ENCODE results near the gene FAM110D.

FAM110D gene

DNA sequence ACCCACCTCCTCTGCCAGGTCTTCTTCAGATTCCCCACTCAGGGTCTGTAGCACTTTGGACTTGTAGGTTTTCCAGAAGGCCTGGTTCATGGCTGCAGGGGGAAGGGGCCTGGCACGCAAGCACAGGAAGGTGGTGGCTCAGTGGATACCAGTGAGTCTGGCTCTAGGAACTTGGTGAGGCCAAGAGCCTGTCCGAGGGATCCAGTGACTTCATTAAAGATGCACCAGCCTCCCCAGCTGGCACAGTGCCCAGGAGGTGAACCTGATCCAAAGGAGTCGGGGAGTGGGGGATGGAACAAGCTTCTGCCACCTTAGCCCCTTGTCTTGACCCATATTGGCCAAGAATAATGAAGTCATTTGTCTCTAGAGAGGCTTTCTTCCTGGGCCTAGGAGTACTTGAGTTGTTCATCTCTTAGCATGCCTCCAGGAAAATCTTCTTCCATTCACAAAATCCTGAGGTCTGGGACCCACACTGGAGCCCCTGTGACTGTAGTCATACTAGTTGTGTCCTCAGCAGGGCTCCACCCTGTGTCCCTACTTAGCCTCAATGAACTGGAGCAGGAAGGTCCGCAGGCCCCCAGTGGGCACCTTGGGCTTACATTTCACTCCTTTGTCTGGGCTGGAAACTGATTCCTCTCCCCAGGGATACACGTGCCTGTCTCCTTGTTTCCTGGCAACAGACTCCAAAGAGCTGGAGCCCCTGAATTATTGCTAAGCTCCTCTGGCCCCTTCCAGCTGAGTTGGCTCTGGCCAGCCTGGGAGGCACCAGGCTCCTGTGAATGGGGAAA, 9.7 kb downstream of the FAM110D start, which contains the start of gene C1orf232:
Gene C1orf232 (minus strand): TSS at position 554 of the 788 bp plus-strand sequence. CDS start 464 bp downstream, at position 90.
- no peak for TF ChIP-seq REST (IDR thresholded peaks at IDR 0.05; ENCODE audit: low read depth)
- TF ChIP-seq ZBTB7A (IDR thresholded peaks at IDR 0.05; ENCODE audit: low read depth), result 0 out of 2 replicates have a peak, but pooled peaks have one; percentile 10
- TF ChIP-seq EGR1 (IDR thresholded peaks at IDR 0.05), result no peak
- TF ChIP-seq CREB1 (IDR thresholded peaks at IDR 0.05; ENCODE audit: low read depth), result no peak
- no peak for TF ChIP-seq TAF1 (IDR thresholded peaks at IDR 0.05; ENCODE audit: low read depth)
- no peak for TF ChIP-seq YY1 (IDR thresholded peaks at IDR 0.05; ENCODE audit: low read depth)
- no peak for TF ChIP-seq FOXM1 (IDR thresholded peaks at IDR 0.05; ENCODE audit: borderline replicate concordance, low read depth)
- TF ChIP-seq NFIC (IDR thresholded peaks at IDR 0.05), result peak; percentile 46; the same call in 1 of the 2 replicates

GRCh38 chr1:26169198-26169554, 10.3 kb downstream of the FAM110D start:
- TF ChIP-seq YY1 (IDR thresholded peaks at IDR 0.05; ENCODE audit: low read depth), result no peak

- peak; percentile 56; the same call in 1 of the 2 replicates for TF ChIP-seq TCF12 (IDR thresholded peaks at IDR 0.05; ENCODE audit: low read depth)
- 0 out of 2 replicates have a peak, but pooled peaks have one; percentile 13 for TF ChIP-seq TEAD4 (IDR thresholded peaks at IDR 0.05)
- 0 out of 2 replicates have a peak, but pooled peaks have one; percentile 8 for TF ChIP-seq YY1 (IDR thresholded peaks at IDR 0.05; ENCODE audit: low read depth)
- peak; percentile 67; the same call in 1 of the 2 replicates for TF ChIP-seq TAF1 (IDR thresholded peaks at IDR 0.05; ENCODE audit: low read depth)
- TF ChIP-seq, protein P1, sequence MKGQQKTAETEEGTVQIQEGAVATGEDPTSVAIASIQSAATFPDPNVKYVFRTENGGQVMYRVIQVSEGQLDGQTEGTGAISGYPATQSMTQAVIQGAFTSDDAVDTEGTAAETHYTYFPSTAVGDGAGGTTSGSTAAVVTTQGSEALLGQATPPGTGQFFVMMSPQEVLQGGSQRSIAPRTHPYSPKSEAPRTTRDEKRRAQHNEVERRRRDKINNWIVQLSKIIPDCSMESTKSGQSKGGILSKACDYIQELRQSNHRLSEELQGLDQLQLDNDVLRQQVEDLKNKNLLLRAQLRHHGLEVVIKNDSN (IDR thresholded peaks at IDR 0.05), result peak; percentile 71
- TF ChIP-seq NFIC (IDR thresholded peaks at IDR 0.05), result peak; percentile 36; the same call in 1 of the 2 replicates
- TF ChIP-seq FOXM1 (IDR thresholded peaks at IDR 0.05; ENCODE audit: borderline replicate concordance, low read depth), result no peak
- TF ChIP-seq CREB1 (IDR thresholded peaks at IDR 0.05; ENCODE audit: low read depth), result peak; percentile 97
- peak; percentile 47 for TF ChIP-seq RAD21 (IDR thresholded peaks at IDR 0.05; ENCODE audit: low read depth)
- no peak for TF ChIP-seq EP300 (IDR thresholded peaks at IDR 0.05; ENCODE audit: borderline replicate concordance)
- TF ChIP-seq MAX (IDR thresholded peaks at IDR 0.05), result peak; percentile 98
- no peak for TF ChIP-seq CEBPB (IDR thresholded peaks at IDR 0.05)
- TF ChIP-seq EGR1 (IDR thresholded peaks at IDR 0.05), result no peak
These were observed 11.0 kb downstream of the FAM110D start, which contains the start of gene ZNF593 for GRCh38 chr1:26169669-26170471. ZNF593 (plus strand) TSS chr1:26169908; CDS start chr1:26169984, 76 bp downstream.

DNA sequence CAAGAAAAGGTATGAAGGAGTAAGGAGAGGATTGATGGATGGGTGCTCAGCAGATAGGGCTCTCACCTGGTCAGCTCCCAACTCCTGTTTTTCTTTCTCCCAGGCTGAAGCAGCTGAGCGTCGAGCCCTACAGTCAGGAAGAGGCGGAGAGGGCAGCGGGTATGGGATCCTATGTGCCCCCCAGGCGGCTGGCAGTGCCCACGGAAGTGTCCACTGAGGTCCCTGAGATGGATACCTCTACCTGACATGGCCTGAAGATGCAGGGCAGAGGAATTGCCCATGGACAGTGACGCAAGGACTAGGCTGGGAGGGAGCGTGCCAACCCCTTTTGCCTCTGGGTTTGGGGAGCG, 11.6 kb downstream of the FAM110D start:
- TF ChIP-seq CEBPB (IDR thresholded peaks at IDR 0.05) (no peak), ZBTB7A (IDR thresholded peaks at IDR 0.05; ENCODE audit: low read depth) (no peak), TEAD4 (IDR thresholded peaks at IDR 0.05) (no peak), YY1 (IDR thresholded peaks at IDR 0.05; ENCODE audit: low read depth) (no peak), TCF12 (IDR thresholded peaks at IDR 0.05; ENCODE audit: low read depth) (no peak), EGR1 (IDR thresholded peaks at IDR 0.05) (no peak), MAX (IDR thresholded peaks at IDR 0.05) (no peak), NFIC (IDR thresholded peaks at IDR 0.05) (no peak), FOXM1 (IDR thresholded peaks at IDR 0.05; ENCODE audit: borderline replicate concordance, low read depth) (no peak), REST (IDR thresholded peaks at IDR 0.05; ENCODE audit: low read depth) (no peak), CREB1 (IDR thresholded peaks at IDR 0.05; ENCODE audit: low read depth) (no peak), EP300 (IDR thresholded peaks at IDR 0.05; ENCODE audit: borderline replicate concordance) (no peak), TAF1 (IDR thresholded peaks at IDR 0.05; ENCODE audit: low read depth) (no peak), RAD21 (IDR thresholded peaks at IDR 0.05; ENCODE audit: low read depth) (no peak)

DNA sequence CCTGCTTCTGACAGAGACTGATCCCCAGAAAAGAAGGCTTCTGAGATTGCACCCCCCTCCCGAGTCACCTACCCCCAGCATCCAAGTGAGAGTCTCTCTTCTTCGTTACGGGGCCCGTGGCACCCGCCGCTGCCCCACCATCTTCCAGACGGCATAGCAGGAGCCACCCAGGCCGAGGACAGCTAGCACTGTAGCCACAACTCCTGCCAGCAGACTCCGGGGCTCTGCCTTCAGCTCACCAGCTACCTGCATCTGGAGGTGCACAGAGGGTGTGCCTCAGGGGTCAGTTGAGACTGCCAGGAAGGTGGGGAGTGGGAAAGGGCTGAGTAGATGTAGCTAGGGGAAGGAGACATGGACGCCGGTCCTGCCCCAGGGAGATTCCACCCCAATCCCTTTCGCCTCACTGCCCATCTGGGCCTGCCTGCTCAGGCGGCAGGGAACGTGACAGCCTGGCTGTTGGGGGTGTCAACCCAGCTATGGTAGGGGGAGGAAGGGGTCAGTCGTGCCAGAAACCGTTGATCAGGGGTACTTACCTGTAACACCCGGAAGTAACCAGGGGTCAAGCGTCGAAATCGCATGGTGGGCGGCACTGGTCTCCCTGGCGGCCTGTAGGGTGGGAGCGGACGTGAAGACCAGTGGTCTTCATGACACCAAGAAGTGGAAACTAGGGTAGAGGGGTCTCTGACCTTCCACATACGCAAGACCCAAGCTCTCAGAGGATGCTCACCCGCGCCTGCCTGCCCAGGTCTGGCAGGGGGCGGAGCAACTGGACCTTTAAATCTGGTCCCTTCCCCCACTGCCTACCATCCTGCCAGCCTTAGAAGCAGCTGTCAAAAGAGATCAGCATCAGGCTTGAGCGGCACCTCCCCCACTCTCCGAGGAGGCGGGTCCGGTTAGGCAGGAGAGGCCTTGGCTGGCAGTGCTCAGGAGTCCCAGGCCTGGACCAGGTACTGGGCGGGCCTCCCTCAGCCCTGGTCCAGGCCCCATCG, 12.5 kb downstream of the FAM110D start, which contains the start of gene ZNF593OS:
Gene ZNF593OS (minus strand): TSS at position 749 of the 989 bp plus-strand sequence. CDS start 171 bp downstream, at position 578.
- TF ChIP-seq EP300 (IDR thresholded peaks at IDR 0.05; ENCODE audit: borderline replicate concordance), result no peak
- no peak for TF ChIP-seq RAD21 (IDR thresholded peaks at IDR 0.05; ENCODE audit: low read depth)
- no peak for TF ChIP-seq NFIC (IDR thresholded peaks at IDR 0.05)
- no peak for TF ChIP-seq TAF1 (IDR thresholded peaks at IDR 0.05; ENCODE audit: low read depth)
- no peak for TF ChIP-seq ZBTB7A (IDR thresholded peaks at IDR 0.05; ENCODE audit: low read depth)
- TF ChIP-seq YY1 (IDR thresholded peaks at IDR 0.05; ENCODE audit: low read depth), result no peak
- TF ChIP-seq FOXM1 (IDR thresholded peaks at IDR 0.05; ENCODE audit: borderline replicate concordance, low read depth), result no peak

All from Ishikawa (cell line).